Fibroblast of mammary gland (primary cell): ENCODE data around the gene CLSTN2.

Experiments
- DNase-seq: peaks from one replicate; pipeline ENCODE4 v3.0.0-alpha.2; 2010; ENCODE audit warnings: low read depth
- H3K4me3 ChIP-seq: 2 replicates; pipeline ENCODE4 v1.5.1; 2011; ENCODE audit warnings: low read depth, mild to moderate bottlenecking, low read length, moderate library complexity; ENCODE audit not compliant: control insufficient read depth
- TF ChIP-seq, protein P1 (sequence below): conservative IDR thresholded peaks from 2 replicates; pipeline ENCODE4 v1.5.1; 2011; ENCODE audit warnings: low read depth, low read length, inconsistent platforms; ENCODE audit not compliant: control insufficient read depth, insufficient read depth

CLSTN2 gene

DNA sequence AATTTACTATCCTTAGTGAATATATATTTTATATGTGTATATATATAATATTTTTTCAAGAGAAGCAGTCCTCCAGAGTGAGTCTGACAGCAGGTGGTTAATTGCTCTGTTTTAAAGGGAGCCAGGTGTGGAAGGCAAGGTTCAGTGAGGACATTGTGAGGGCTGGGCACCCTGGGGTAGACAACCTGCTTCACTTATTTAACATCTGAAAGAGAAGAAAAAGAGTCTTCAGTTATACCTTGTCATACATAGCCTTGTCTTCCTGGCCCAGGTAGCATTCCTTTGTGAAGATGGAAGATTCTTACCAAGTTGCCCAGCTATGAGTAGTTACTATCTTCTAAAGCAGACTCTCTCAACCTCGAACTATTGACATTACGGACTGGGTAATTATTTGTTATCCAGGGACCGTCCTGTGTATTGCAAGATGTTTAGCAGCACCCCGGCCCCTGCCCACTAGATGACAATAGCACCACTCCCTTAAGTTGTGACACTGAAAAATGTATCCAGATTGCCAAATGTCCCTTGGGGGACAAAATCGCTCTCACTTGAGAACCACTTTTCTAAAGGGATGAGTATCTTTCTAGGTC, 406.9 kb downstream of the CLSTN2 start:
- no peak overlapping the region for H3K4me3 ChIP-seq
- no peak for DNase-seq
- TF ChIP-seq, protein P1, sequence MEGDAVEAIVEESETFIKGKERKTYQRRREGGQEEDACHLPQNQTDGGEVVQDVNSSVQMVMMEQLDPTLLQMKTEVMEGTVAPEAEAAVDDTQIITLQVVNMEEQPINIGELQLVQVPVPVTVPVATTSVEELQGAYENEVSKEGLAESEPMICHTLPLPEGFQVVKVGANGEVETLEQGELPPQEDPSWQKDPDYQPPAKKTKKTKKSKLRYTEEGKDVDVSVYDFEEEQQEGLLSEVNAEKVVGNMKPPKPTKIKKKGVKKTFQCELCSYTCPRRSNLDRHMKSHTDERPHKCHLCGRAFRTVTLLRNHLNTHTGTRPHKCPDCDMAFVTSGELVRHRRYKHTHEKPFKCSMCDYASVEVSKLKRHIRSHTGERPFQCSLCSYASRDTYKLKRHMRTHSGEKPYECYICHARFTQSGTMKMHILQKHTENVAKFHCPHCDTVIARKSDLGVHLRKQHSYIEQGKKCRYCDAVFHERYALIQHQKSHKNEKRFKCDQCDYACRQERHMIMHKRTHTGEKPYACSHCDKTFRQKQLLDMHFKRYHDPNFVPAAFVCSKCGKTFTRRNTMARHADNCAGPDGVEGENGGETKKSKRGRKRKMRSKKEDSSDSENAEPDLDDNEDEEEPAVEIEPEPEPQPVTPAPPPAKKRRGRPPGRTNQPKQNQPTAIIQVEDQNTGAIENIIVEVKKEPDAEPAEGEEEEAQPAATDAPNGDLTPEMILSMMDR, result no peak

DNA sequence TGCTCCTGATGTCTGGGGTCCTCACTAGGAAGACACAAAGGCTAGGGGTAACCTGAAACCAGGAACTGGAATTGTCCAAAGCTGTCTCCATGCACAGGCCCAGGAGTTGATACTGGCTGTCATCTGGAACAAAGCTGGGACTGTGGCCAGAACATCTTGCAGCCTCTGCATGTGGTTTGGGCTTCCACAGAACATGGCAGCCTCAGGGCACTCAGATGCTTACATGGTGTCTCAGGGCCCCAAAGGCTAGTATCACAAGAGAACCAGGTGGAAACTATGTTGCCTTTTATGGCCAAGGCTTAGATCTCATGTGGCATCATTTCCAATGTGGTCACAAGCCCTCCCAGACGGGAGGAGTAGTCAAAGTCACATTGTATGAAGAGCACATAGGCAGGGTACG, 407.7 kb downstream of the CLSTN2 start:
- H3K4me3 ChIP-seq, result no peak overlapping the region
- DNase-seq, result no peak
- TF ChIP-seq, protein P1, result no peak

GRCh38 chr3:140343211-140344081, 408.5 kb downstream of the CLSTN2 start:
- DNase-seq, result no peak
- H3K4me3 ChIP-seq, result no peak overlapping the region
- TF ChIP-seq, protein P1, result no peak

GRCh38 chr3:140344082-140344454, 409.1 kb downstream of the CLSTN2 start:
- DNase-seq, result no peak
- no peak overlapping the region for H3K4me3 ChIP-seq
- TF ChIP-seq, protein P1, result no peak

- no peak overlapping the region for H3K4me3 ChIP-seq
- TF ChIP-seq, protein P1, result no peak
- DNase-seq, result no peak
Measured at GRCh38 chr3:140344601-140345205, 409.7 kb downstream of the CLSTN2 start.

DNA sequence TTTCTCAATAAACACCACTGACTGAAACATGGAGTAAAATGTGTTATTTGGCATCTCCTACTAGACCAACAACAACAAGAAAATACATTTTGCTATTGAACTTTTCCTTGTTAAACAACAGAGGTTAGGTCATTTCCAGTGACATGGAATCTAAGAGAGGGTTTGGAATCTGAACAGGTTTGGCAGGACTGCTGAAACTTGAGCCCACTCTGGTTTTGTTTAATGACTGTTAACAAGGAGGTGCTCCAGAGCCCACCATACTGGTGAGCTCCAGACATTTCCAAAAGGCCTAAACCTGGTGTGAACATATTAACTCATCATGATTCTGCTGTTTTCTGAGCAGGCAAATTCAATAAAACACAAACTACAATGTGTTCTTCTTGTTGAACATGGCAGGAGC, 412.2 kb downstream of the CLSTN2 start:
- no peak for DNase-seq
- TF ChIP-seq, protein P1, result no peak

More for the DNA sequence above, 412.2 kb downstream of the CLSTN2 start:
- no peak overlapping the region for H3K4me3 ChIP-seq
